Left ventricle myocardium inferior (tissue), 1 donor: ENCODE measurements around the gene MARCHF11. TPM values are rescaled to one million over a fixed set of nuclear protein-coding genes. Genes with fewer than 3 reads are reported as not detected.

Source experiments
- DNase-seq: peaks from one replicate; pipeline ENCODE4 v3.0.0-alpha.2; 2020
- H3K27ac ChIP-seq: fragments of 200-600 bp; replicated peaks from 2 replicates; pipeline ENCODE4 v1.8.0; 2021
- H3K27me3 ChIP-seq: fragments of 200-600 bp; 2 replicates; pipeline ENCODE4 v1.8.0; 2021; ENCODE audit warnings: low read depth
- H3K36me3 ChIP-seq: fragments of 200-600 bp; 2 replicates; pipeline ENCODE4 v1.8.0; 2021
- H3K4me1 ChIP-seq: fragments of 200-600 bp; 2 replicates; pipeline ENCODE4 v1.8.0; 2021
- H3K4me3 ChIP-seq: fragments of 200-600 bp; 2 replicates; pipeline ENCODE4 v1.8.0; 2021; ENCODE audit warnings: mild to moderate bottlenecking, moderate library complexity
- H3K9me3 ChIP-seq: fragments of 200-600 bp; replicated peaks from 2 replicates; pipeline ENCODE4 v1.8.0; 2021
- intact Hi-C: fragments of 100-400 bp; cut with micrococcal nuclease; formaldehyde crosslinking; loops from one replicate; pipeline ENCODE4 v1.11.0; 2022
- total RNA-seq: library from RNA; stranded (reverse); fragmentation: NEBNext Ultra II Directional; extraction: Animal tissue kit (Norgen Biotek cat#: 25700); gene quantifications from one replicate; pipeline ENCODE4 v1.2.1, GENCODE V29; 2021
- TF ChIP-seq, protein P1 (sequence below): fragments of 200-600 bp; IDR thresholded peaks from 2 replicates; pipeline ENCODE4 v1.8.0; 2021; ENCODE audit warnings: antibody characterized with exemption, mild to moderate bottlenecking, borderline replicate concordance
- donor health status: DM: no; HTN: yes; CAD: no; lungs with severe emphysema.

The MARCHF11 gene
- total RNA-seq, 1 donor from 2014 or later: 6.7 TPM

DNA sequence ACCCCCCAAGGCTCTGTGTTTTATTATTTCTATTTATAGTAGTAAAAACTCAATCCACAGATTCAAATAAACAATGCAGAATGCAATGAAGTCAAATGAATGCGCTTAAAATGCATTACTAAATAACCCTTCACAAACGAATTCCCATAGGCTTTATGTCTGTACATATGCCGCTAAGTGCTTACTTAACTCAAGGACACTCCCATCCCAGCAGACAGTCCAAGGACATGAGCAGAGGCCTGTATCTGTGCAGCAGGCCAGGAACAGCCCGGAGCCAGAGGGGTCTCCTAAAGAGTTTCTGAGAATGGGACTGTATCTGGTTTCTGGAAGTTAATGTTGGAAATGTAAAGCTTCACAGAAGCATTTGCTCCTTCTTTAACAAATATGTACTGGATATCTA is 59.8 kb downstream of the MARCHF11 start:
- intact Hi-C loops: no loop called here

DNA sequence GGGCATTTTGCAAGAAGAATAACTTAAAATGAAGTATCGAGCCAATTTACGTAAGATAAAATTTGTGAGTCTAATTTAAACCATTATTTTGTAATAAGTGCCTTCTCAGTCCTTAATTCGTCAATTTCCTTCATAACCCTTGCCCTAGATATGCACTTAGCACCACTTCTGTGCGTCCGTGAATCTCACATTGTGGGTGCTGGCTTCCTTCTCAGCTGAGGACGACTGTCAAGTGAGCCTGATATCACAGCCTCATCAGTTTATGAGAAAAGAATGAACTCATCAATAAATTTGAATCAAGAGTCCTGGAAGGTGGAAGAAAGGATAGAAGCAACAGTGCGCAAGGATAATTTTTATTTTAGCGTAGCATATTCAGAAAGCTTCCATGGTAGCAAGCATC is 64.5 kb downstream of the MARCHF11 start:
- Histone ChIP-seq H3K27me3 (no peaks in the 10 kb centered on the region), H3K36me3 (no peaks in the 10 kb centered on the region), H3K4me3 (no peak overlapping the region), H3K27ac (no peak overlapping the region), H3K9me3 (peaks cover 5% of the 10 kb centered on the region), H3K4me1 (peaks cover 7% of the 10 kb centered on the region)
- TF ChIP-seq, protein P1, sequence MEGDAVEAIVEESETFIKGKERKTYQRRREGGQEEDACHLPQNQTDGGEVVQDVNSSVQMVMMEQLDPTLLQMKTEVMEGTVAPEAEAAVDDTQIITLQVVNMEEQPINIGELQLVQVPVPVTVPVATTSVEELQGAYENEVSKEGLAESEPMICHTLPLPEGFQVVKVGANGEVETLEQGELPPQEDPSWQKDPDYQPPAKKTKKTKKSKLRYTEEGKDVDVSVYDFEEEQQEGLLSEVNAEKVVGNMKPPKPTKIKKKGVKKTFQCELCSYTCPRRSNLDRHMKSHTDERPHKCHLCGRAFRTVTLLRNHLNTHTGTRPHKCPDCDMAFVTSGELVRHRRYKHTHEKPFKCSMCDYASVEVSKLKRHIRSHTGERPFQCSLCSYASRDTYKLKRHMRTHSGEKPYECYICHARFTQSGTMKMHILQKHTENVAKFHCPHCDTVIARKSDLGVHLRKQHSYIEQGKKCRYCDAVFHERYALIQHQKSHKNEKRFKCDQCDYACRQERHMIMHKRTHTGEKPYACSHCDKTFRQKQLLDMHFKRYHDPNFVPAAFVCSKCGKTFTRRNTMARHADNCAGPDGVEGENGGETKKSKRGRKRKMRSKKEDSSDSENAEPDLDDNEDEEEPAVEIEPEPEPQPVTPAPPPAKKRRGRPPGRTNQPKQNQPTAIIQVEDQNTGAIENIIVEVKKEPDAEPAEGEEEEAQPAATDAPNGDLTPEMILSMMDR: no peak
- DNase-seq: no peak
- intact Hi-C loops: no loop called here

More for the DNA sequence above, 59.8 kb downstream of the MARCHF11 start:
- Histone ChIP-seq H3K9me3 (peaks cover 22% of the 10 kb centered on the region), H3K4me3 (no peak overlapping the region), H3K27me3 (no peaks in the 10 kb centered on the region), H3K36me3 (no peaks in the 10 kb centered on the region), H3K27ac (no peak overlapping the region), H3K4me1 (peaks cover 7% of the 10 kb centered on the region)
- TF ChIP-seq, protein P1: no peak
- DNase-seq: no peak

DNA sequence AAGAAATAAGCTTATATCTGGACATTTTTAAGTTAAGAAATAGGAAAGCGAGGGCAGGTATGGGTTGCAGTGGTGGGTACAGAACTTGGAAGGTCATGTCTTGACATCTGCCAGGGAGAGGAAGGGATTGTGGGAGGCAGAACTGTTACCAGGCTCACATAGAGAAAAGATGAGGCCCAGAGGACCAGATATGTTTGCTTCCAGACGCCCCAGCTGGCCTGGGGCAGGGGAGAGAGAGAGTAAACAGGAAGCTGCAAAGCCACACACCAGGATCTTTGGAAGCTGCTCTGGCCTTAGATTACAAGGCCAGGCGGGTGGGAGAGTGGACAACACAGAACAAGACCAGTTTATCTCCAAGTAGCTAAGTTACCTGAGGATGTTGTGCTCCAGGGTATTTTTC is 71.2 kb downstream of the MARCHF11 start:
- intact Hi-C loops: no loop called here
- TF ChIP-seq, protein P1: no peak
- no peaks in the 10 kb centered on the region for H3K27me3 ChIP-seq
- H3K4me3 ChIP-seq: no peak overlapping the region
- H3K27ac ChIP-seq: no peak overlapping the region
- H3K4me1 ChIP-seq: no peaks in the 10 kb centered on the region
- H3K36me3 ChIP-seq: no peaks in the 10 kb centered on the region
- DNase-seq: no peak
- peaks cover 19% of the 10 kb centered on the region for H3K9me3 ChIP-seq

DNA sequence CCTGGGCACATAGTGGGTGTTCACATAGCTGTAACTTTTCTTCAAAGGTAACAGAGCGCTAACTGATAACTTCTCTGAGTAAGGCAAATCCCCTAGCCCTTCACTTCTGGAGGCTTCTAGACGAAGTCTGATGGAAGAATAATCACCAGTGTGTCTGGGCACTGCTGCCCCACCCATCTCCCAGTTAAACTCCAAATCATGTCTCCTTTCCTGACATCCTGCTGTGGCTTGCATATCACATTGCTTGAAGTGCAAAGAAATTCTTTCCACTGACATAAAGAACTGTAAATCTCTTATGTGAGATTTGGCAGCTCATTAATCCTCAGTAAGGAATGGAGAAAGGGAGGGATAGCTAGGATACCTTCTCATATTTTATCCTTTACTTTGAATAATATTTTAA is 74.6 kb downstream of the MARCHF11 start:
- Histone ChIP-seq H3K4me1 (no peaks in the 10 kb centered on the region), H3K36me3 (no peaks in the 10 kb centered on the region), H3K9me3 (peaks cover 33% of the 10 kb centered on the region), H3K27me3 (no peaks in the 10 kb centered on the region), H3K4me3 (no peak overlapping the region), H3K27ac (no peak overlapping the region)
- TF ChIP-seq, protein P1: no peak
- intact Hi-C loops: no loop called here
- no peak for DNase-seq

DNA sequence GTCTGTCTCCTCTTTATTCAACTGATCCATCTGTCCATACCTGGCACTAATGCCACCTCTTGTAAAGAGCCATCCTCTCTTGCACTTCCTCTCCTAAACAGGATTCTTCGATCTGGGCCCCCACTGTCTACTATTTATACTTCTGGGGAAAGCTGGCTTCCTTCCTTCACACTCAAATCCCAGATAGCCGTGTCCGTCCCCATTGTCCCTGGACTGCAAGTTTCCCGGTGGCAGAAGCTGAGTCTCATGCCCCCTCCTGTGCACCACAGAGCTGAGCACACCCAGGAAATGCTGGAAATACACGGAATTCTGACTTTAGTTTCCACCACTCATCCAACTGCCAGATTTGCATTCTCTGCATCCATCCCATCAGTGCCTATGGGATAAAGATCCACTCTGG is 84.0 kb downstream of the MARCHF11 start:
- TF ChIP-seq, protein P1: no peak
- intact Hi-C loops: no loop called here
- no peaks in the 10 kb centered on the region for H3K27me3 ChIP-seq
- no peaks in the 10 kb centered on the region for H3K9me3 ChIP-seq
- H3K27ac ChIP-seq: no peak overlapping the region
- peak overlapping the region; percentile 3 for H3K4me3 ChIP-seq
- no peaks in the 10 kb centered on the region for H3K36me3 ChIP-seq
- no peak for DNase-seq
- H3K4me1 ChIP-seq: peaks cover 8% of the 10 kb centered on the region

DNA sequence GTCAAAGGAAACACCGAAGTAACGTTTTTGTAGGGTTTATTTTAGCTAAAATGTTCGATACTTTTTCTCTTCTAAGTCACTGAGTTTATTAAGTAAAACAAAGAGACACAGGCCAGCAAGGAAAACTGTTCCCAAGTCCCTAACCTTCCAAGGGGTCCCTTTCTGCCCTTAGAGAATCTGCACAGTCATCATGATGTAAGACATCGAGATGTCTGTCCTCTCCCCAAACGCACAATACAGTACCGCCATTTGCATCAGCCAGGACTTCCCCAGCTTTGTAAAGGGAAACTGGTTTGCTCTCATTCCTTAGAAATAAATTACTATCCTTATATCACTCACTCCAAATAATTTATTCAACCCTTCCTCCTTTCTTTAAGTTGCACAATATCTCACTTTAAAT is 89.3 kb downstream of the MARCHF11 start:
- DNase-seq: no peak
- H3K27me3 ChIP-seq: no peaks in the 10 kb centered on the region
- TF ChIP-seq, protein P1: no peak
- intact Hi-C loops: no loop called here
- no peaks in the 10 kb centered on the region for H3K36me3 ChIP-seq
- H3K27ac ChIP-seq: no peak overlapping the region
- no peaks in the 10 kb centered on the region for H3K9me3 ChIP-seq
- no peak overlapping the region for H3K4me3 ChIP-seq
- peaks cover 2% of the 10 kb centered on the region for H3K4me1 ChIP-seq
